ENCODE measurements around the gene ZNF766. TPM values are rescaled to one million over a fixed set of nuclear protein-coding genes. Genes with fewer than 3 reads are reported as not detected.
A peak's percentile ranks its signal among the peaks of the same experiment; 100 is the strongest.

Gene ZNF766
- total RNA-seq, result 7.3 and 15.0 TPM in 2 replicates

DNA sequence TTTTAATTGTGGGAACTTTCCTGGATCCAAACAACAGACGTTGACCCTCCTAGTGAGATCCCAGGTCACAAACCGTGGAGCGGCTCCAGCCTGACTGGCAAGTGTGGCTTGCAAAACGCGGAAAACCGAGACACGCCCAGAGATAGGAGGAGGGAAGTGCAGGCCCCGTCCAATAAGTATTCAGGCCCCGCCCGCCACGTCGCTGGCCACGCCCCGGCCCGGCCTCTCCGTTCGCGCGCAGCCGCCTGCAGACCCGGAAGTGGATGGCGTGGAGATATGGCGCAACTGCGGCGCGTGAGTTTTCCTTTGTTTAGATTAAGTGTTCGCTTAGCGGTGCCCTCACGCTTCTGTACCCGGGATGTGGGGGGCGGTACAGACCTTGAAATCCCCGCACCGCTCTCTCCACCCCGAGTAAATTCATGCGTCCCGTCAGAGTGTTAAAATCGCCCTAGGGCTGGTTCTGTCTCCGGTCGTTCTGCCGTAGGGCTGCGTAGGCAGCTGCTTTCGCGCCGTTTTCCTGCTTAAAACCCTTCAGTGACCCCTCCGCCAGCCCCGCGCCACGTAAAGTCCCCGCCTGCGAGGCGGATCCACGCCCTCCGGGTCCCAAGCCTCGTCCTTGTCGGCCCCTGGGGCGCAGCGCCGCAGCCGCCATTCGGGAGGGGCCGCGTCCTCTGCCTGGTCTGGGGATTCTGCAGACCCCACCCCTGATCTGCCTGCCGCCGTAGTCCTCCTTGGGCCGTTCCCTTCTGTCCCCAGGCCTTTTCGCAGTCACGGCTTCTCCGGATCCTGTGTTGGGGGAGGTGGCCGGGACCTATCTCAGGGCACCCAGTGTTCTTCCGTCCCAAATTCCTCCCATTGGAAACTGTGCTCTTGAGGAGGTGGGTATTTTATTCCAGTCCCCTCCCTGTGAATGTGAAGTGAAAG is at the start of gene ZNF766:
TSS of gene ZNF766 (plus strand) at position 250 of the 924 bp plus-strand sequence. CDS start at position 277, 27 bp downstream.
- H3K27me3 ChIP-seq (ENCODE audit: control insufficient read depth, insufficient read depth, low read length), result no peaks in the 10 kb centered on the region
- H3K36me3 ChIP-seq (ENCODE audit: control insufficient read depth, insufficient read depth, low read length), result no peaks in the 10 kb centered on the region
- no peak for TF ChIP-seq CTCF (IDR thresholded peaks at IDR 0.05; ENCODE audit: insufficient read depth, low read length, poor library complexity, severe bottlenecking)
- DNase-seq (ENCODE audit: low read depth), result peak; percentile 74
- H3K4me3 ChIP-seq (ENCODE audit: low read depth, low read length), result peak within 1 kb of the TSS; percentile 88

- H3K4me3 ChIP-seq (ENCODE audit: low read depth, low read length), result no peak overlapping the region
- no peak for TF ChIP-seq CTCF (IDR thresholded peaks at IDR 0.05; ENCODE audit: insufficient read depth, low read length, poor library complexity, severe bottlenecking)
- H3K27me3 ChIP-seq (ENCODE audit: control insufficient read depth, insufficient read depth, low read length), result no peaks in the 10 kb centered on the region
Observed at GRCh38 chr19:52219611-52220010, 49.8 kb upstream of the ZNF766 start.

DNA sequence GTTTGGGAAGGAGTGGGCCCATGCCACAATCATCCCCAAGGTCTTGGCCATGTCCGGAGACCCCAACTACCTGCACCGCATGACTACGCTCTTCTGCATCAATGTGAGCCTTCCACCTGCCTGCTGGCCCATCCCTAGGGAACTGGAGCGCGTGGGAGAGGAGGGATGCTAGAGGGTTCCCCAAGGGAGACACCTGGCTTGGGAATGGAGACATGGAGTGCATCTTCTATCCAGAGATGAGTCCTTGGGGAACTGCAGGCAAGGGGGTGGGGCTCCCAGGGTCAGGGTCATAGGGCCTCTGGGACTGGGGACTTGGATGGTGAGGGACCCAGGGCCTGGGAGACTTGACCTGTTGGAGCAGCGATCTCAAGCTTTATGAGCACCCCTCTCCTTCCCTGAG is 48.4 kb upstream of the ZNF766 start:
- no peak overlapping the region for H3K4me3 ChIP-seq (ENCODE audit: low read depth, low read length)
- DNase-seq (ENCODE audit: low read depth), result no peak
- peaks cover 17% of the 10 kb centered on the region for H3K36me3 ChIP-seq (ENCODE audit: control insufficient read depth, insufficient read depth, low read length)
- H3K27me3 ChIP-seq (ENCODE audit: control insufficient read depth, insufficient read depth, low read length), result no peaks in the 10 kb centered on the region
- no peak for TF ChIP-seq CTCF (IDR thresholded peaks at IDR 0.05; ENCODE audit: insufficient read depth, low read length, poor library complexity, severe bottlenecking)

More at GRCh38 chr19:52219611-52220010, 49.8 kb upstream of the ZNF766 start:
- DNase-seq (ENCODE audit: low read depth), result no peak
- H3K36me3 ChIP-seq (ENCODE audit: control insufficient read depth, insufficient read depth, low read length), result peaks cover 20% of the 10 kb centered on the region

GRCh38 chr19:52221831-52222375 is 47.5 kb upstream of the ZNF766 start:
- no peaks in the 10 kb centered on the region for H3K27me3 ChIP-seq (ENCODE audit: control insufficient read depth, insufficient read depth, low read length)
- DNase-seq (ENCODE audit: low read depth), result no peak
- H3K36me3 ChIP-seq (ENCODE audit: control insufficient read depth, insufficient read depth, low read length), result peaks cover 12% of the 10 kb centered on the region
- H3K4me3 ChIP-seq (ENCODE audit: low read depth, low read length), result no peak overlapping the region
- no peak for TF ChIP-seq CTCF (IDR thresholded peaks at IDR 0.05; ENCODE audit: insufficient read depth, low read length, poor library complexity, severe bottlenecking)

DNA sequence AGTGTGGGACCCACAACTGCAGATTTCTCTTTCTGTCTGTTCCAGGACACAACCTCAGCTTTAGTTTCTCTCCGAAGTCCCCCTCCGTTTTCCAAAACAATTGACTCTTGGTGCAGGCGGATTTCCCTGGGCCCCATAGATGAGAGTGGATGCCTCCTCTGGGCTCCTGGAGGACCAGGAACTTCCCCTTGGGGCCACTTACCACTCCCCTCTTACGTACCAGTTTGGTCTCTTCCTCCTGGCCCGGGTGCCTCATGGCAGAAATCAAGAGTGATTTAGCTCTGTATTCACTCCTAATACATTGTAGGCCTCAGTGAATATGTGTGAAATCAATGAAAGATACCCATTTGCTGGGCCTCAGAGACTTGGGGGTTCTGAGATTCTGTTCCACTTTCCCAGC is 45.2 kb upstream of the ZNF766 start:
- Histone ChIP-seq H3K36me3 (ENCODE audit: control insufficient read depth, insufficient read depth, low read length) (peaks cover 16% of the 10 kb centered on the region), H3K4me3 (ENCODE audit: low read depth, low read length) (no peak overlapping the region), H3K27me3 (ENCODE audit: control insufficient read depth, insufficient read depth, low read length) (no peaks in the 10 kb centered on the region)
- no peak for TF ChIP-seq CTCF (IDR thresholded peaks at IDR 0.05; ENCODE audit: insufficient read depth, low read length, poor library complexity, severe bottlenecking)
- no peak for DNase-seq (ENCODE audit: low read depth)

All from kidney epithelial cell (primary cell).